SK-N-SH (cell line): Measurements from ENCODE around the gene RPL13. TPM values are rescaled to one million over a fixed set of nuclear protein-coding genes. Genes with fewer than 3 reads are reported as not detected.

Experiments
- CTCF ChIA-PET: fragments of 300-600, 350-600 bp; formaldehyde crosslinking; extraction: SDS; loops from one replicate; lab custom pipeline; 2021; lab: Yijun Ruan, JAX
- POLR2A ChIA-PET: fragments of 350-600 bp; sonication (Branson Sonifier 250); formaldehyde crosslinking; extraction: SDS; loops from one replicate; lab custom pipeline; 2020; ENCODE audit warnings: antibody characterized with exemption, inconsistent platforms; lab: Yijun Ruan, JAX
- DNase-seq: peaks from one replicate; pipeline ENCODE4 v3.0.0; 2012
- H2AFZ ChIP-seq: fragments of 200-600 bp; sonication (generic); 2 replicates; pipeline ENCODE4 v1.8.1; 2016; ENCODE audit warnings: antibody characterized with exemption, mild to moderate bottlenecking, low read depth
- H3F3A ChIP-seq: fragments of 200-600 bp; sonication (generic); replicated peaks from 2 replicates; pipeline ENCODE3; 2016; ENCODE audit warnings: antibody characterized with exemption, mild to moderate bottlenecking; ENCODE audit not compliant: insufficient read depth
- H3K27ac ChIP-seq, 2 experiments: fragments of 200-500 bp in 1 of 2; fragments of 200-600 bp in 1 of 2; sonication (Bioruptor generic) in 1 of 2; sonication (generic), shearing (Covaris generic) in 1 of 2; 2 replicates each; pipeline versions ENCODE4 v1.5.1 to v1.6.1; 2014 to 2016; ENCODE audit warnings: low read depth in 2 of 2, inconsistent platforms in 1 of 2, low read length in 1 of 2, mild to moderate bottlenecking in 1 of 2, mixed read lengths in 1 of 2
- H3K27me3 ChIP-seq: fragments of 200-600 bp; sonication (generic), shearing (Covaris generic); 2 replicates; pipeline ENCODE4 v1.6.1; 2016; ENCODE audit warnings: mixed run types; ENCODE audit not compliant: insufficient read depth
- H3K36me3 ChIP-seq, 2 experiments: fragments of 200-500 bp in 1 of 2; fragments of 200-600 bp in 1 of 2; sonication (Bioruptor generic) in 1 of 2; sonication (generic) in 1 of 2; replicated peaks in 1 of 2; 2 replicates each; pipeline versions ENCODE3 to v1.5.1; 2014 to 2016; ENCODE audit warnings: low read length in 1 of 2, mild to moderate bottlenecking in 1 of 2; ENCODE audit not compliant: insufficient read depth in 2 of 2, control insufficient read depth in 1 of 2
- H3K4me1 ChIP-seq, 2 experiments: fragments of 200-500 bp in 1 of 2; fragments of 200-600 bp in 1 of 2; sonication (Bioruptor generic) in 1 of 2; sonication (generic), shearing (Covaris generic) in 1 of 2; 2 replicates each; pipeline versions ENCODE4 v1.5.1 to v1.6.1; 2014 to 2016; ENCODE audit warnings: low read depth in 1 of 2, low read length in 1 of 2, mixed run types in 1 of 2; ENCODE audit not compliant: insufficient read depth in 2 of 2, control insufficient read depth in 1 of 2
- H3K4me2 ChIP-seq: fragments of 200-600 bp; sonication (generic), shearing (Covaris generic); 2 replicates; pipeline ENCODE4 v1.6.1; 2017; ENCODE audit warnings: mixed run types
- H3K4me3 ChIP-seq, 2 experiments: fragments of 200-500 bp in 1 of 2; fragments of 200-600 bp in 1 of 2; sonication (Bioruptor generic) in 1 of 2; sonication (generic), shearing (Covaris generic) in 1 of 2; 2 replicates each; pipeline versions ENCODE4 v1.5.1 to v1.8.1; 2014 to 2016; ENCODE audit warnings: low read depth in 2 of 2, inconsistent platforms in 1 of 2, low read length in 1 of 2, mild to moderate bottlenecking in 1 of 2, mixed read lengths in 1 of 2, moderate library complexity in 1 of 2
- H3K79me2 ChIP-seq: fragments of 200-600 bp; sonication (generic); 2 replicates; pipeline ENCODE4 v1.8.1; 2017; ENCODE audit warnings: mild to moderate bottlenecking; ENCODE audit not compliant: insufficient read depth
- H3K9ac ChIP-seq: fragments of 200-600 bp; sonication (generic); 2 replicates; pipeline ENCODE4 v1.6.1; 2017; ENCODE audit warnings: mixed run types
- H3K9me2 ChIP-seq: fragments of 200-600 bp; sonication (generic); 2 replicates; pipeline ENCODE4 v1.6.1; 2017; ENCODE audit warnings: mixed run types
- H3K9me3 ChIP-seq: fragments of 200-600 bp; sonication (generic); 2 replicates; pipeline ENCODE4 v1.6.1; 2017; ENCODE audit warnings: mixed run types, mild to moderate bottlenecking, moderate library complexity
- H4K20me1 ChIP-seq: fragments of 200-600 bp; sonication (generic); 2 replicates; pipeline ENCODE4 v1.6.1; 2017; ENCODE audit warnings: mild to moderate bottlenecking, mixed run types; ENCODE audit not compliant: insufficient read depth
- CTCF ChIP-seq: fragments of 200-600 bp; sonication (generic); IDR thresholded peaks from 2 replicates; pipeline ENCODE4 v1.6.1; 2017; ENCODE audit warnings: antibody characterized with exemption, mild to moderate bottlenecking, moderate library complexity
- FOSL2 ChIP-seq: IDR thresholded peaks from 2 replicates; pipeline ENCODE4 v1.4.0; 2012; ENCODE audit warnings: low read depth, mild to moderate bottlenecking, moderate library complexity, borderline replicate concordance
- FOXJ3 ChIP-seq: sonication (generic); formaldehyde crosslinking; IDR thresholded peaks from 2 replicates; pipeline ENCODE4 v1.5.1; 2020; ENCODE audit warnings: mild to moderate bottlenecking, missing genetic modification reagents
- FOXM1 ChIP-seq: IDR thresholded peaks from 2 replicates; pipeline ENCODE4 v1.4.0; 2012; ENCODE audit warnings: low read depth, mild to moderate bottlenecking
- GABPA ChIP-seq: IDR thresholded peaks from 2 replicates; pipeline ENCODE4 v1.4.0; 2012; ENCODE audit warnings: low read depth, mild to moderate bottlenecking
- JUND ChIP-seq: IDR thresholded peaks from 2 replicates; pipeline ENCODE4 v1.4.0; 2012
- MEF2A ChIP-seq: IDR thresholded peaks from 2 replicates; pipeline ENCODE4 v1.4.0; 2012; ENCODE audit warnings: low read depth, borderline replicate concordance
- NFIC ChIP-seq: IDR thresholded peaks from 2 replicates; pipeline ENCODE4 v1.4.0; 2012; ENCODE audit warnings: borderline replicate concordance
- NRF1 ChIP-seq: IDR thresholded peaks from 2 replicates; pipeline ENCODE4 v1.6.1; 2012; ENCODE audit warnings: low read depth, mild to moderate bottlenecking, low read length
- POLR2AphosphoS5 ChIP-seq: IDR thresholded peaks from 2 replicates; pipeline ENCODE4 v1.6.1; 2012; ENCODE audit warnings: low read depth, low read length
- SIN3A ChIP-seq: IDR thresholded peaks from 2 replicates; pipeline ENCODE4 v1.6.1; 2012; ENCODE audit warnings: low read depth, mild to moderate bottlenecking, low read length, moderate library complexity, borderline replicate concordance
- SMC3 ChIP-seq: IDR thresholded peaks from 2 replicates; pipeline ENCODE4 v1.6.1; 2012; ENCODE audit warnings: low read depth, low read length, improper control_type of control experiment
- TAF1 ChIP-seq: IDR thresholded peaks from 2 replicates; pipeline ENCODE4 v1.6.1; 2012; ENCODE audit warnings: low read depth, mild to moderate bottlenecking, low read length, moderate library complexity, borderline replicate concordance
- TEAD4 ChIP-seq: IDR thresholded peaks from 2 replicates; pipeline ENCODE4 v1.4.0; 2012; ENCODE audit warnings: mild to moderate bottlenecking, borderline replicate concordance; ENCODE audit not compliant: insufficient read depth
- USF2 ChIP-seq: fragments of 150-350 bp; IDR thresholded peaks from 2 replicates; pipeline ENCODE4 v1.6.1; 2017; ENCODE audit warnings: antibody characterized with exemption, low read length, low read depth, borderline replicate concordance
- YY1 ChIP-seq: IDR thresholded peaks from 2 replicates; pipeline ENCODE4 v1.4.0; 2012; ENCODE audit warnings: low read depth, mild to moderate bottlenecking
- ZBTB33 ChIP-seq: IDR thresholded peaks from 2 replicates; pipeline ENCODE4 v1.4.0; 2012; ENCODE audit warnings: low read depth, borderline replicate concordance
- WGBS: methylation state at CpG from one replicate; pipeline ENCODE4 v1.1.6; 2017; ENCODE audit warnings: low lambda C conversion rate; 5-methylcytosine and 5-hydroxymethylcytosine counted together
- polyA plus RNA-seq, 3 experiments: library from polyadenylated mRNA; depleted of rRNA; stranded (reverse); fragments of >200 nt; gene quantifications; 2 replicates each; pipeline ENCODE4 v1.2.3, GENCODE V29; 2012
- TF ChIP-seq, protein P1 (sequence below): fragments of 150-350 bp; IDR thresholded peaks from 2 replicates; pipeline ENCODE4 v1.6.1; 2016; ENCODE audit warnings: mild to moderate bottlenecking, low read depth, low read length
- TF ChIP-seq, protein P2 (sequence below): IDR thresholded peaks from 2 replicates; pipeline ENCODE4 v1.4.0; 2012; ENCODE audit warnings: low read depth, borderline replicate concordance

RPL13 gene
- polyA plus RNA-seq, 1 of the 3 experiments (the other 2 are of a cell fraction), result 4,635 TPM

GRCh38 chr16:89512453-89512852, 48.0 kb upstream of the RPL13 start:
- TF ChIP-seq JUND (no peak), MEF2A (no peak), ZBTB33 (no peak), YY1 (no peak), NFIC (no peak), SIN3A (no peak), FOXJ3 (CRISPR knock-in tag) (no peak), FOXM1 (no peak), GABPA (no peak), NRF1 (no peak), SMC3 (no peak), FOSL2 (no peak), USF2 (no peak)
- TF ChIP-seq, protein P1, sequence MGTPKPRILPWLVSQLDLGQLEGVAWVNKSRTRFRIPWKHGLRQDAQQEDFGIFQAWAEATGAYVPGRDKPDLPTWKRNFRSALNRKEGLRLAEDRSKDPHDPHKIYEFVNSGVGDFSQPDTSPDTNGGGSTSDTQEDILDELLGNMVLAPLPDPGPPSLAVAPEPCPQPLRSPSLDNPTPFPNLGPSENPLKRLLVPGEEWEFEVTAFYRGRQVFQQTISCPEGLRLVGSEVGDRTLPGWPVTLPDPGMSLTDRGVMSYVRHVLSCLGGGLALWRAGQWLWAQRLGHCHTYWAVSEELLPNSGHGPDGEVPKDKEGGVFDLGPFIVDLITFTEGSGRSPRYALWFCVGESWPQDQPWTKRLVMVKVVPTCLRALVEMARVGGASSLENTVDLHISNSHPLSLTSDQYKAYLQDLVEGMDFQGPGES, result no peak
- TF ChIP-seq, all 33 proteins: peak for 0
- no peak for DNase-seq
- Histone ChIP-seq H4K20me1 (peaks cover 19% of the 10 kb centered on the region), H3K79me2 (peaks cover 76% of the 10 kb centered on the region), H3K36me3 (peaks cover 22 to 63% of the 10 kb centered on the region in 2 experiments), H3K4me2 (no peak overlapping the region), H2AFZ (no peak overlapping the region), H3K4me1 (peaks cover 0 to 7% of the 10 kb centered on the region in 2 experiments; a peak in 2 of 4 replicates), H3F3A (peaks cover 7% of the 10 kb centered on the region), H3K27me3 (no peaks in the 10 kb centered on the region), H3K9me3 (no peaks in the 10 kb centered on the region), H3K9me2 (no peaks in the 10 kb centered on the region), H3K27ac (no peak overlapping the region), H3K9ac (no peak overlapping the region), H3K4me3 (no peak overlapping the region)
- ChIA-PET POLR2A (no interaction called here), CTCF (no interaction called here)
- WGBS, result 97% methylated on average over 9 of the region's 9 CpGs

DNA sequence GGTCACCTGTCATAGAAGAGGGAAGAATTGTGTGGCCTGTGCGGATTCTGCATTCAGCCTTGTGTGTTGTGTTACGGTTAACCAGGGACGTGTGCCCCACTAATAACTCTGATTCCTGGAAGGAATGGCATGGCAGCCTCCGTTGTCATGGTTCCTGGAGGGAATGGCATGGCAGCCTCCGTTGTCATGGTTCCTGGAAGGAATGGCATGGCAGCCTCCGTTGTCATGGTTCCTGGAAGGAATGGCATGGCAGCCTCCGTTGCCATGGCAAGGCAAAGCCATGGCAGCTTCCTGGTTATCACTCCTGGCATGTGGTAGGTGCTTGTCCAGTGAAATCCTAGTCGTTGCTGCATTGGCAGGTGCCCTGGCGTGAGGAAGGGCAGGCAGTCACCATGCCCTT, 43.4 kb upstream of the RPL13 start:
- POLR2A ChIA-PET, result interaction anchor here (0.6 kb wide), 1 partner anchor 151 kb away, joined by 3 read pairs; no protein-coding TSS in a partner anchor
- H2AFZ ChIP-seq, result no peak overlapping the region
- TF ChIP-seq JUND (no peak), FOXM1 (no peak), SIN3A (no peak), MEF2A (no peak), FOXJ3 (CRISPR knock-in tag) (no peak), CTCF (no peak), TEAD4 (no peak), POLR2AphosphoS5 (no peak), TAF1 (no peak)
- TF ChIP-seq, protein P1, result no peak
- TF ChIP-seq, protein P2, sequence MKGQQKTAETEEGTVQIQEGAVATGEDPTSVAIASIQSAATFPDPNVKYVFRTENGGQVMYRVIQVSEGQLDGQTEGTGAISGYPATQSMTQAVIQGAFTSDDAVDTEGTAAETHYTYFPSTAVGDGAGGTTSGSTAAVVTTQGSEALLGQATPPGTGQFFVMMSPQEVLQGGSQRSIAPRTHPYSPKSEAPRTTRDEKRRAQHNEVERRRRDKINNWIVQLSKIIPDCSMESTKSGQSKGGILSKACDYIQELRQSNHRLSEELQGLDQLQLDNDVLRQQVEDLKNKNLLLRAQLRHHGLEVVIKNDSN, result no peak

More for the DNA sequence above, 43.4 kb upstream of the RPL13 start:
- no peak overlapping the region for H3K27ac ChIP-seq
- CTCF ChIA-PET, result no interaction called here
- H3K4me2 ChIP-seq, result no peak overlapping the region
- no peak overlapping the region for H3K9ac ChIP-seq
- peaks cover 37 to 62% of the 10 kb centered on the region in 2 experiments for H3K36me3 ChIP-seq
- no peaks in the 10 kb centered on the region for H3K9me3 ChIP-seq
- peaks cover 78% of the 10 kb centered on the region for H3K79me2 ChIP-seq
- H3F3A ChIP-seq, result no peaks in the 10 kb centered on the region
- no peak for DNase-seq
- H3K9me2 ChIP-seq, result no peaks in the 10 kb centered on the region
- H3K27me3 ChIP-seq, result no peaks in the 10 kb centered on the region
- WGBS, result 89% methylated on average over 7 of the region's 9 CpGs
- no peaks in the 10 kb centered on the region for H3K4me1 ChIP-seq
- no peak overlapping the region for H3K4me3 ChIP-seq
- H4K20me1 ChIP-seq, result peaks cover 29% of the 10 kb centered on the region; the same call in 1 of the 2 replicates
